Measurements from ENCODE around the gene FAM167B.
A peak's percentile ranks its signal among the peaks of the same experiment; 100 is the strongest.

FAM167B gene

GRCh38 chr1:32224285-32224684 lies 22.7 kb upstream of the FAM167B start:
- DNase-seq (ENCODE audit: low read depth), result no peak
- TF ChIP-seq CTCF (conservative IDR thresholded peaks at IDR 0.05; ENCODE audit: low read length), result no peak
- H3K4me3 ChIP-seq (ENCODE audit: low read length), result no peak overlapping the region

- no peak for DNase-seq (ENCODE audit: low read depth)
- no peak overlapping the region for H3K4me3 ChIP-seq (ENCODE audit: low read length)
- no peak for TF ChIP-seq CTCF (conservative IDR thresholded peaks at IDR 0.05; ENCODE audit: low read length)
Observed at GRCh38 chr1:32228771-32229170, 18.3 kb upstream of the FAM167B start.

- H3K4me3 ChIP-seq (ENCODE audit: low read length), result no peak overlapping the region
- DNase-seq (ENCODE audit: low read depth), result no peak
- TF ChIP-seq CTCF (conservative IDR thresholded peaks at IDR 0.05; ENCODE audit: low read length), result no peak
Observed at GRCh38 chr1:32231843-32232432, 15.1 kb upstream of the FAM167B start.

GRCh38 chr1:32232558-32233304 lies 14.3 kb upstream of the FAM167B start:
- TF ChIP-seq CTCF (conservative IDR thresholded peaks at IDR 0.05; ENCODE audit: low read length), result no peak
- DNase-seq (ENCODE audit: low read depth), result no peak
- H3K4me3 ChIP-seq (ENCODE audit: low read length), result no peak overlapping the region

GRCh38 chr1:32234792-32235191 lies 12.2 kb upstream of the FAM167B start:
- no peak for DNase-seq (ENCODE audit: low read depth)
- no peak overlapping the region for H3K4me3 ChIP-seq (ENCODE audit: low read length)
- TF ChIP-seq CTCF (conservative IDR thresholded peaks at IDR 0.05; ENCODE audit: low read length), result no peak

- TF ChIP-seq CTCF (conservative IDR thresholded peaks at IDR 0.05; ENCODE audit: low read length), result no peak
- H3K4me3 ChIP-seq (ENCODE audit: low read length), result no peak overlapping the region
- DNase-seq (ENCODE audit: low read depth), result no peak
Observed at GRCh38 chr1:32239337-32239736, 7.7 kb upstream of the FAM167B start.

- no peak for TF ChIP-seq CTCF (conservative IDR thresholded peaks at IDR 0.05; ENCODE audit: low read length)
- DNase-seq (ENCODE audit: low read depth), result no peak
- peak overlapping the region; percentile 79 for H3K4me3 ChIP-seq (ENCODE audit: low read length)
Observed at GRCh38 chr1:32239790-32240139, 7.3 kb upstream of the FAM167B start.
